IgD-negative memory B cell (primary cell): ENCODE data around the gene CABLES1. TPM values are rescaled to one million over a fixed set of nuclear protein-coding genes. Genes with fewer than 3 reads are reported as not detected.

ENCODE experiments used
- H3K27ac Mint-ChIP-seq, 3 donors: one replicate each; pipeline ENCODE4 v1.8.0; 2020 to 2022; ENCODE audit warnings: mild to moderate bottlenecking in 3 of 3, mixed read lengths in 3 of 3, moderate library complexity in 1 of 3
- H3K27me3 Mint-ChIP-seq: one replicate; pipeline ENCODE4 v1.8.0; 2021; ENCODE audit warnings: mixed read lengths
- H3K36me3 Mint-ChIP-seq: one replicate; pipeline ENCODE4 v1.8.0; 2020; ENCODE audit warnings: mild to moderate bottlenecking, mixed read lengths
- H3K4me1 Mint-ChIP-seq, 3 donors: one replicate each; pipeline ENCODE4 v1.8.0; 2020 to 2022; ENCODE audit warnings: mixed read lengths in 3 of 3, mild to moderate bottlenecking in 1 of 3
- H3K4me3 Mint-ChIP-seq, 4 donors: one replicate each; pipeline ENCODE4 v1.8.0; 2020 to 2022; ENCODE audit warnings: mild to moderate bottlenecking in 4 of 4, mixed read lengths in 4 of 4, moderate library complexity in 3 of 4
- H3K9me3 Mint-ChIP-seq, 3 donors: one replicate each; pipeline ENCODE4 v1.8.0; 2020 to 2021; ENCODE audit warnings: mixed read lengths in 3 of 3, mild to moderate bottlenecking in 1 of 3
- polyA plus RNA-seq: library from polyadenylated mRNA; unstranded; fragments of 300-500 nt; fragmentation: Illumina TruSeq; gene quantifications from one replicate; pipeline ENCODE4 v1.2.3, GENCODE V29; 2021

CABLES1 gene
- polyA plus RNA-seq, 1 donor from 2014 or later = 0.30 TPM

DNA sequence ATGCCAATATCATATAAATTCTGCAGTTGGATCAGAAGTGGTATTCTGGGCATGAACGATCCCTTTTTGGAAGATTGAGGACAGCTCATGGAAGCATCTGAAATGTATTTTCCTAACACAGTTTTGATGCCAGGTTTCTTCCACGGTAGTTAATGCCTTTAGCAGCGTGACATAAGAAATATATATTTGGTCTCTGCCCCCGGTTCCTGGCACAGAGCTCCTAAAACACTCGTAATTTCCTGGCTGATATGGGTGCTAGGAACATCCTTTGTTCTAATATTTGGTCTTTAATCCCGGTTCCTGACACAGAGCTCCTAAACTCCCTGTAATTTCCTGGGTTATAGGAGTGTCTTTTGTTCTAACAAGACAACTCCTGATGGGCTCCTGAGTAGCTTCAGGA lies 8.2 kb upstream of the CABLES1 start:
- Mint-ChIP-seq H3K27me3 (peaks cover 18% of the 10 kb centered on the region), H3K9me3 (no peaks in the 10 kb centered on the region)

GRCh38 chr18:23129355-23130002 lies 5.8 kb upstream of the CABLES1 start:
- Mint-ChIP-seq H3K36me3 (no peaks in the 10 kb centered on the region), H3K27me3 (peaks cover 26% of the 10 kb centered on the region), H3K9me3 (no peaks in the 10 kb centered on the region), H3K27ac (no peak overlapping the region), H3K4me3 (no peak overlapping the region), H3K4me1 (peaks cover 1 to 11% (median 8%) of the 10 kb centered on the region in 3 donors)

More for the DNA sequence above, 8.2 kb upstream of the CABLES1 start:
- Mint-ChIP-seq H3K4me3 (no peak overlapping the region), H3K4me1 (peaks cover 0 to 4% (median 2%) of the 10 kb centered on the region in 3 donors), H3K27ac (no peak overlapping the region), H3K36me3 (no peaks in the 10 kb centered on the region)

GRCh38 chr18:23131693-23132319 lies 3.5 kb upstream of the CABLES1 start:
- peak overlapping the region in 3 of 4 donors; percentile 2 to 20 (median 5) for H3K4me3 Mint-ChIP-seq
- peaks cover 32% of the 10 kb centered on the region for H3K27me3 Mint-ChIP-seq
- H3K27ac Mint-ChIP-seq = peak overlapping the region in 1 of 3 donors; percentile 63
- H3K4me1 Mint-ChIP-seq = peaks cover 7 to 14% (median 13%) of the 10 kb centered on the region in 3 donors
- no peaks in the 10 kb centered on the region for H3K9me3 Mint-ChIP-seq
- H3K36me3 Mint-ChIP-seq = no peaks in the 10 kb centered on the region

DNA sequence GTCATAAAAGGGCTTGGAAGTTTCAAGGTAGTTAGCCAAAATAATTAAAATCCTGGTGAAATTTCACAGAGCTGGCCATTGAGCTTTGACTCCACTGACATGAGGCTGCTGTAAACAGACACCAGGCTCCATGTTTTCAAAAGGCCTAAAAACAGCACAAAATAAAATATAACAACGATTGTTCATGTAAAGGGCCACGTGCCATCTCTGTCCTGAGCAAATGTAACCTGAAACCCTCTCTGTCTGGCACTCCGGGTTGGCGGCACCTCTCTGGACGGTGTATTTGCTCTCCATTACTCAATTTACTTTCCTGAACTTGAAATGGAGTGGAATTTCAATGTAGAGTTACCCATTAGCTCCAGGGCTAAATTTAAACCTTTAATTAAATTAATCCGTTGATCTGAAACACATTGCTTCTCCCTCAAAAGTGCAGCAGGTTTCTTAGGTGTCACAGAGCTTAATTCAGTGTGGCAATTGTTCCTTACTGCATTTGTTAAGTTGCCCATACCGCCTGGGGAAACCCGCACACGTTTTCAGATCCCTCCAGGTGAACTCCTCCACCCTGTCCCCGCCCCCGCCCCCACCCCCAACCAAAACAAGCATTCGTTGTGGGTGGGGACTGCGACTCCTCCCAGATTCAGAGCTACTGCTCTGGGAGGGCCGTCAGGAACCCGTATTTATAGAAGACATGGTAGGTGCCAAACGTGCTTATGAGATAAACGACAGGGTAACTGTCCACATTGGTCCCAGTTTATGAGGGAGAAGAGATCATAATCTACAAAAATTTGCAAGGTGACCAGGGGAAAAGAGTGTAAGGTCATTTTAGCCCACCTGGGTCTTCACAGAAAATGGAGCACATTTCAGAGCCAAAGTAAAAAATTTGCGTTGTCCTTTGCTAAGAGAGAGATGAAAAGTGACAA lies 1.2 kb upstream of the CABLES1 start:
- Mint-ChIP-seq H3K4me1 (peaks cover 12 to 14% (median 13%) of the 10 kb centered on the region in 3 donors), H3K36me3 (no peaks in the 10 kb centered on the region), H3K9me3 (no peaks in the 10 kb centered on the region), H3K27me3 (peaks cover 49% of the 10 kb centered on the region), H3K4me3 (peak overlapping the region; percentile 69 to 82 (median 78)), H3K27ac (peak overlapping the region in 2 of 3 donors; percentile 8 to 78)

GRCh38 chr18:23135550-23136325 lies 453 bp downstream of the CABLES1 start:
- no peaks in the 10 kb centered on the region for H3K9me3 Mint-ChIP-seq
- no peak overlapping the region for H3K4me3 Mint-ChIP-seq
- H3K36me3 Mint-ChIP-seq = no peaks in the 10 kb centered on the region
- peaks cover 12 to 14% (median 13%) of the 10 kb centered on the region in 3 donors for H3K4me1 Mint-ChIP-seq
- H3K27me3 Mint-ChIP-seq = peaks cover 53% of the 10 kb centered on the region
- no peak overlapping the region for H3K27ac Mint-ChIP-seq

DNA sequence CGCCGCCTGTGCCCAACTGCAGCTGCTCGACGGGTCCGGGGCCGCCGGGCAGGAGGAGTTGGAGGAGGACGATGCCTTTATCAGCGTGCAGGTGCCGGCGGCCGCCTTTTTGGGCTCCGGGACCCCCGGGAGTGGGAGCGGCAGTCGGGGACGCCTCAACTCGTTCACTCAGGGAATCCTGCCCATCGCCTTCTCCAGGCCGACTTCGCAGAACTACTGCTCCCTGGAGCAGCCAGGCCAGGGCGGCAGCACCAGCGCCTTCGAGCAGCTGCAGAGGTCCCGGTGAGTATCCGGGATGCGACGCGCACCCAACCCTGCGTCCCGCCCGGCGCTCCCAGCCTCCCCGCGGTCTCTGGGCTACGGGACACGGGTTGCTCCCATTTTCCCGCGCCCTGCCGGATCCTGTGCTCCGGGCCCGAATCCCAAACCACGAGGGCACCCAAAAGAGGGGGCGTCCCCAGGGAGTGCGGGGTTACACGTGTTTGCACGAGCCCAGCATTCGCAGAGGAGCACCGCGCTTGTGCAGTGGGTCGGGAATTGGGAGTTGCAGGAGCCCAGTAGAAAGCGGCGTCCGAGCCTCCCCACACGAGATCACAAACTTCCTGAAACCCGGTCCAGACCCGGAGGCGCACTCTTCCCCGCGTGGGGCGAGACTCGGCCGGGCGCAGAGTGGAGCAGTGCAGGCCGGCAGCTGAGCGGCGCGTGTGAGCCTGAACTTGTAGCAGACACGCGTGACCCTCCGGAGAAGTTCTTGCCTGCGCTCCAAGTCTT lies 1.2 kb downstream of the CABLES1 start:
- peaks cover 52% of the 10 kb centered on the region for H3K27me3 Mint-ChIP-seq
- H3K4me3 Mint-ChIP-seq = peak overlapping the region; percentile 30 to 83 (median 46)
- H3K9me3 Mint-ChIP-seq = no peaks in the 10 kb centered on the region
- H3K4me1 Mint-ChIP-seq = peaks cover 12 to 14% (median 13%) of the 10 kb centered on the region in 3 donors
- peak overlapping the region in 1 of 3 donors; percentile 21 for H3K27ac Mint-ChIP-seq
- no peaks in the 10 kb centered on the region for H3K36me3 Mint-ChIP-seq

DNA sequence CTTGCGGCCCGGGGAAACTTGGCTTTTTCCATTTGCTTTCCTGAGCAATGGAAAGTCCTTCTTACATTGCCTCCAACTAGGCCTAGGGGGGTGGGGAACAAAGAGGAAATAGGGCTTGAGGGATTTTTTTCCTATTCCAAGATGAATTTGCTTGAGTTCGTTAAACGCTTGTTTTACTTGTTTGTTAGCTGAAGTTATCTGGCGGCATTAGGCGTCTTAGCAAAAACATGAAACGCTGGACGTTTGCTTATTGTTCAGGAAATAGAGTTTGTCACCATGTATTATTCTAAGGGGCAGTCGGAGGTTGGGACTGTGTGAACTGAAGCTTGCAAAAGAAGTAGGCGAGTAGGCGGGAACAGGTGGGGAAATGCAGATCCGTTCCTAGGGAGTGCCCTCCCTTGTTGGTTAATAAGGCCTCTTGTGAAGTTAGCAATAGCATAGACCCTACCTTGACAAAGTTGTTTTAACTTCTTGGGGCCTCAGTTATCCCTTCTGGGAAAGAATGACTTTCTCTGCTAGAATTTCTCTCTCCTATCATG lies 1.9 kb downstream of the CABLES1 start:
- Mint-ChIP-seq H3K4me1 (peaks cover 9 to 12% (median 12%) of the 10 kb centered on the region in 3 donors), H3K4me3 (peak overlapping the region; percentile 22 to 83 (median 32)), H3K27me3 (peaks cover 50% of the 10 kb centered on the region), H3K9me3 (no peaks in the 10 kb centered on the region), H3K27ac (peak overlapping the region in 1 of 3 donors; percentile 21), H3K36me3 (no peaks in the 10 kb centered on the region)

GRCh38 chr18:23137788-23138216 lies 2.5 kb downstream of the CABLES1 start:
- peaks cover 46% of the 10 kb centered on the region for H3K27me3 Mint-ChIP-seq
- H3K4me1 Mint-ChIP-seq = peaks cover 9 to 15% (median 12%) of the 10 kb centered on the region in 3 donors
- H3K27ac Mint-ChIP-seq = no peak overlapping the region
- H3K9me3 Mint-ChIP-seq = no peaks in the 10 kb centered on the region
- H3K36me3 Mint-ChIP-seq = no peaks in the 10 kb centered on the region
- H3K4me3 Mint-ChIP-seq = peak overlapping the region in 2 of 4 donors; percentile 34 to 38

- Mint-ChIP-seq H3K36me3 (no peaks in the 10 kb centered on the region), H3K9me3 (no peaks in the 10 kb centered on the region), H3K4me1 (peaks cover 9 to 17% (median 12%) of the 10 kb centered on the region in 3 donors), H3K4me3 (peak overlapping the region in 1 of 4 donors; percentile 34), H3K27me3 (peaks cover 46% of the 10 kb centered on the region), H3K27ac (no peak overlapping the region)
Observed at GRCh38 chr18:23138471-23138870, 3.2 kb downstream of the CABLES1 start.

- no peaks in the 10 kb centered on the region for H3K9me3 Mint-ChIP-seq
- H3K4me1 Mint-ChIP-seq = peaks cover 0 to 6% (median 5%) of the 10 kb centered on the region in 3 donors
- H3K27ac Mint-ChIP-seq = no peak overlapping the region
- H3K4me3 Mint-ChIP-seq = peak overlapping the region in 1 of 4 donors; percentile 22
- H3K36me3 Mint-ChIP-seq = no peaks in the 10 kb centered on the region
- H3K27me3 Mint-ChIP-seq = peaks cover 35% of the 10 kb centered on the region
Observed at GRCh38 chr18:23141104-23141999, 6.1 kb downstream of the CABLES1 start.

- Mint-ChIP-seq H3K9me3 (no peaks in the 10 kb centered on the region), H3K4me1 (peaks cover 0 to 5% (median 0%) of the 10 kb centered on the region in 3 donors), H3K4me3 (no peak overlapping the region), H3K36me3 (no peaks in the 10 kb centered on the region), H3K27ac (peak overlapping the region in 1 of 3 donors; percentile 4), H3K27me3 (peaks cover 28% of the 10 kb centered on the region)
Observed at GRCh38 chr18:23142251-23142929, 7.1 kb downstream of the CABLES1 start.
